ENCODE results near the gene NOS1AP.

Gene NOS1AP

DNA sequence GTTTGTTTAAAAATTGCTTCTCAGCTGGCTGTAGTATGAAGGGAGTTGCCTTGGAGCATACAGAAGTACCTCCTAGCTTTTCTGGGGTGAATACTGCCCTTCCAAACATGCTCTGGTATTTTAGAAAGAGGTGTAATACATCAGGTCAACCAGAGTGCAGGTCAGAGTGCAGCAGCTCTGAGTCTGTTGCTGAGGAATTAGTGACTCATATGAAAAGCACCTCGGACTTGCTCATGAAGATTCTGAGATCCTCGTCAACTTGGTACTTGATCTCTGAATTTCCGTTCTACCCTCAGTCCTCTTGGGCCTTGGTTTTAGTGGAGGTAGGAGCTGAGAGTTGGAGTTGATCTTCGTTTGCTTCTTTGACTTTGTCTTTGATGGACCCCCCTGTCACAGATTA, 67.3 kb downstream of the NOS1AP start:
- Histone ChIP-seq H3K9me3 (ENCODE audit: low read length) (no peaks in the 10 kb centered on the region), H2AFZ (ENCODE audit: low read length) (no peak overlapping the region), H4K20me1 (ENCODE audit: insufficient read depth, low read length) (no peaks in the 10 kb centered on the region), H3K9me2 (ENCODE audit: low read depth, low read length) (no peaks in the 10 kb centered on the region), H3K4me3 (ENCODE audit: low read depth, low read length, poor library complexity, severe bottlenecking) (no peak overlapping the region), H3K79me2 (ENCODE audit: insufficient read depth, low read length) (no peaks in the 10 kb centered on the region), H3K9ac (ENCODE audit: low read length) (no peak overlapping the region), H3K27me3 (ENCODE audit: insufficient read depth, low read length) (no peaks in the 10 kb centered on the region), H3F3A (ENCODE audit: insufficient read depth, low read length) (no peaks in the 10 kb centered on the region), H3K4me1 (ENCODE audit: insufficient read depth, low read length, severe bottlenecking) (no peaks in the 10 kb centered on the region), H3K4me2 (ENCODE audit: low read length) (no peak overlapping the region), H3K36me3 (ENCODE audit: insufficient read depth, low read length) (no peaks in the 10 kb centered on the region), H3K27ac (ENCODE audit: low read depth, low read length, poor library complexity, severe bottlenecking) (no peak overlapping the region)
- TF ChIP-seq EZH2 (IDR thresholded peaks at IDR 0.05; ENCODE audit: borderline replicate concordance, low read length): no peak
- TF ChIP-seq, protein P1, sequence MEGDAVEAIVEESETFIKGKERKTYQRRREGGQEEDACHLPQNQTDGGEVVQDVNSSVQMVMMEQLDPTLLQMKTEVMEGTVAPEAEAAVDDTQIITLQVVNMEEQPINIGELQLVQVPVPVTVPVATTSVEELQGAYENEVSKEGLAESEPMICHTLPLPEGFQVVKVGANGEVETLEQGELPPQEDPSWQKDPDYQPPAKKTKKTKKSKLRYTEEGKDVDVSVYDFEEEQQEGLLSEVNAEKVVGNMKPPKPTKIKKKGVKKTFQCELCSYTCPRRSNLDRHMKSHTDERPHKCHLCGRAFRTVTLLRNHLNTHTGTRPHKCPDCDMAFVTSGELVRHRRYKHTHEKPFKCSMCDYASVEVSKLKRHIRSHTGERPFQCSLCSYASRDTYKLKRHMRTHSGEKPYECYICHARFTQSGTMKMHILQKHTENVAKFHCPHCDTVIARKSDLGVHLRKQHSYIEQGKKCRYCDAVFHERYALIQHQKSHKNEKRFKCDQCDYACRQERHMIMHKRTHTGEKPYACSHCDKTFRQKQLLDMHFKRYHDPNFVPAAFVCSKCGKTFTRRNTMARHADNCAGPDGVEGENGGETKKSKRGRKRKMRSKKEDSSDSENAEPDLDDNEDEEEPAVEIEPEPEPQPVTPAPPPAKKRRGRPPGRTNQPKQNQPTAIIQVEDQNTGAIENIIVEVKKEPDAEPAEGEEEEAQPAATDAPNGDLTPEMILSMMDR (IDR thresholded peaks at IDR 0.05; ENCODE audit: low read length): no peak

DNA sequence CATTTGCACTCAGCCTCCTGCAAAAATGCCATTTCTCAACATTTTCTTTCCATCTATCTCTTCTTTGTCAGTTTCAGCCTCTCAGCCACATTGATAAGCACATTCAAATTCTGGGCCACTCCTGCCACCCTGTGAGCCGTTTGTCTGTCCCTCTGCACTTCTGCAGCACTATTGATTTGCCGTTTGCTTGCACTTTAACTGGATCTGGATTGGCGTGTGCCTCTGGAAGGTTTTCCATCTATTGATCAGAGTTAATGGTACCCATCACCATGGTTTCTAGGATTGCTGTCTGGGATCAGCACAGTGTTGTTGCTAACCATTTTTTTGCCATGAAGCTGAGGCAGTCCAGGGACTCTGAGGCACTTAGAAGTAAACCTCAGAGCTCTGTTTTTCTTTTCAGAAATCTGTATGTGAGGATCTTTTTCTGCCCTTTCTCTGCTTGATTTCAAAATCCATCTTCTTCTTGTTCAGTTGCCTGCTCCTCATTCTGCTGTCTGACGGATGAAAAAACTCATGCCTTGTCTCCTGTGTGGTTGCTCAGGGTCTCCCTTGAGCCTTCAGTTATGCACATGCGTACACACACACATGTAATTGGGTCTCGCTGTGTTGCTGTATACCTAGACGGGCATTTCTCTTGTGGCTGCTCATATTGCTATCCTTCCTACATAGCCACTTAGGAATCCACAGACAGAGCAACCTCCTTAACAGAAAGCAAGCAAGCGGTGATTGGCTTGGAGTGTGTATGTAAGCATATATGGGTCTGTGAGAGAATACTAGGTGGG, 67.9 kb downstream of the NOS1AP start:
- H2AFZ ChIP-seq (ENCODE audit: low read length): no peak overlapping the region
- H3K9me2 ChIP-seq (ENCODE audit: low read depth, low read length): no peaks in the 10 kb centered on the region
- no peaks in the 10 kb centered on the region for H4K20me1 ChIP-seq (ENCODE audit: insufficient read depth, low read length)
- H3K27ac ChIP-seq (ENCODE audit: low read depth, low read length, poor library complexity, severe bottlenecking): no peak overlapping the region
- TF ChIP-seq, protein P1 (IDR thresholded peaks at IDR 0.05; ENCODE audit: low read length): no peak
- TF ChIP-seq EZH2 (IDR thresholded peaks at IDR 0.05; ENCODE audit: borderline replicate concordance, low read length): no peak
- no peaks in the 10 kb centered on the region for H3K36me3 ChIP-seq (ENCODE audit: insufficient read depth, low read length)
- H3K9me3 ChIP-seq (ENCODE audit: low read length): no peaks in the 10 kb centered on the region
- H3K4me2 ChIP-seq (ENCODE audit: low read length): no peak overlapping the region
- H3K79me2 ChIP-seq (ENCODE audit: insufficient read depth, low read length): no peaks in the 10 kb centered on the region
- no peaks in the 10 kb centered on the region for H3K4me1 ChIP-seq (ENCODE audit: insufficient read depth, low read length, severe bottlenecking)
- no peaks in the 10 kb centered on the region for H3F3A ChIP-seq (ENCODE audit: insufficient read depth, low read length)
- no peaks in the 10 kb centered on the region for H3K27me3 ChIP-seq (ENCODE audit: insufficient read depth, low read length)
- H3K4me3 ChIP-seq (ENCODE audit: low read depth, low read length, poor library complexity, severe bottlenecking): no peak overlapping the region
- no peak overlapping the region for H3K9ac ChIP-seq (ENCODE audit: low read length)

DNA sequence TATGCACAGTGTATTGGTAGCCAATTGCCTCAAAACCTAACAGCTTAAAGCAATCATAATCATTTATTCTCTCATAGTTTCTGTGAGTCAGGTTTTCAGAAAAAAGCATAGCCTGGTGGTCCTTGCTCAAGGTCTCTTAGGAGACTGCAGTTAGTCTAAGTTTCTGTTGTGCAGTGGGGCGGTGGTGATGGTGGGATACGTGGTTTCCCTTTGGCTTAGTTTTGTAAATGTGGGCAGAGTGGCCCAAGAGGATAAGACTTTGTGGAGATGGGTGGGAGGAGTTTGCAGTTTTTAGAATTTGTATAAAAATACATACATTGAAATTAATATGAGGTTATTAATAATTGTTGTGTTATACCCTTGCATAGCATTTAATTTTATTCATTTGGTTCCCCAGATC, 68.6 kb downstream of the NOS1AP start:
- Histone ChIP-seq H3K4me1 (ENCODE audit: insufficient read depth, low read length, severe bottlenecking) (no peaks in the 10 kb centered on the region), H3K4me3 (ENCODE audit: low read depth, low read length, poor library complexity, severe bottlenecking) (no peak overlapping the region), H3K4me2 (ENCODE audit: low read length) (no peak overlapping the region)

More for the DNA sequence above, 68.6 kb downstream of the NOS1AP start:
- no peaks in the 10 kb centered on the region for H4K20me1 ChIP-seq (ENCODE audit: insufficient read depth, low read length)
- no peak overlapping the region for H3K9ac ChIP-seq (ENCODE audit: low read length)
- H3K27ac ChIP-seq (ENCODE audit: low read depth, low read length, poor library complexity, severe bottlenecking): no peak overlapping the region
- H3K36me3 ChIP-seq (ENCODE audit: insufficient read depth, low read length): no peaks in the 10 kb centered on the region
- H3K9me3 ChIP-seq (ENCODE audit: low read length): no peaks in the 10 kb centered on the region
- H3K27me3 ChIP-seq (ENCODE audit: insufficient read depth, low read length): no peaks in the 10 kb centered on the region
- no peak for TF ChIP-seq EZH2 (IDR thresholded peaks at IDR 0.05; ENCODE audit: borderline replicate concordance, low read length)
- TF ChIP-seq, protein P1 (IDR thresholded peaks at IDR 0.05; ENCODE audit: low read length): no peak
- no peaks in the 10 kb centered on the region for H3K79me2 ChIP-seq (ENCODE audit: insufficient read depth, low read length)
- H3F3A ChIP-seq (ENCODE audit: insufficient read depth, low read length): no peaks in the 10 kb centered on the region
- H3K9me2 ChIP-seq (ENCODE audit: low read depth, low read length): no peaks in the 10 kb centered on the region
- no peak overlapping the region for H2AFZ ChIP-seq (ENCODE audit: low read length)

All from OCI-LY1 (cell line).